ELF-1 (cell line): Measurements from ENCODE around the gene RACK1.

ENCODE experiments used
- DNase-seq: peaks from one replicate; pipeline ENCODE4 v3.0.0-alpha.2; 2016; ENCODE audit warnings: low read depth, low spot score

Gene RACK1

GRCh38 chr5:181259974-181260719 is 16.4 kb upstream of the RACK1 start:
- DNase-seq: no peak

- DNase-seq: no peak
Measured at GRCh38 chr5:181259283-181259682, 15.6 kb upstream of the RACK1 start.

DNA sequence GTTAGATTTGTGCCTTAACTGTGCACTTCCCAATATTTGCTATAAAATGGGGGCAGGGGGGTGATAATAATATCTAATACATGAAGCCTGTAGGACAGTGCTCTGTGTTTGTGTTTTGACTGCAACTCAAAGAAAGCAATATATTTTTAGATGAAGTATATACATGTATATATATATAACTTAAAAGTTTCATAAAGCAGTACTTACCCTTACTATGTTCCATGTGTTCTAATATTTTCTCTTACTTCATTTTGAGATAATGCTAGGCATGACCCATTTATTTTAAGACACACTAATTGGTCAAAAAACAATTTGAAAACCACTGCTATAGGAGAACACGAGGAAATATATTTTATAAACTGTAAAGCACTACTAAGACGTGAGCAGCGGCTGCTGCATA is 14.9 kb upstream of the RACK1 start:
- DNase-seq: no peak

DNA sequence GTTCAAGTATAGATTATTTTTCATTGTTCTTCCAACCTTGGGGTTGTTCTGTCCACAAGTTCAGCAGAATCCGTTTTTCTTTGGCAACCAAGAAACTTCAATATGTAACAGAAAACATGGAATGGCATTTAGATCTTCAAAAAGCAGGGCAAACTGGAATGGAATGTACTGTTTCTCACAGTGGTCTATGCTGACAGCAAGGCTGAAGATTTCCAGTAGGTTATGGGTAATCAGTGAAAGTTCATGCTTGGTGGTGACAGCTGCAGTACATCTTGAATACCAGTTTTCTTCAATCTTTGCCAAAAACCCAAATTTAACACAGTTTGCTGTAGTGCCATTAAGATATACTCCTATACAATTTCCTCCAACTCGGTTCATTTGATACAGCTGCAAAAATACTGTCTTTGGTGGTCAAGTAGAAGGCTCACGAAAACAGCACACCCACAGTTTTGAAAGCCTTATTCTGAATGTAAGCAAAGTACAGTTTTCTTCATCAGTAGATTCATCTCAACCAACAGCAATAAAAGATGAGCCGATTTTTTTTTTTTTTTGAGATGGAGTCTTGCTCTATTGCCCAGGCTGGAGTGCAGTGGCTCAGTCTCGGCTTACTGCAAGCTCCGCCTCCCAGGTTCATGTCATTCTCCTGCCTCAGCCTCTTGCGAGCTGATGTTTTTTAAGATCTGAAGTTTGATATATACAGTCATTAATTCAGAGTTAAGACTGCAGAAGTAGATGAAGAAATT is 12.3 kb upstream of the RACK1 start:
- no peak for DNase-seq

- DNase-seq: no peak
Measured at GRCh38 chr5:181255276-181255675, 11.6 kb upstream of the RACK1 start.

- DNase-seq: no peak
Measured at GRCh38 chr5:181248277-181248676, 4.6 kb upstream of the RACK1 start.

DNA sequence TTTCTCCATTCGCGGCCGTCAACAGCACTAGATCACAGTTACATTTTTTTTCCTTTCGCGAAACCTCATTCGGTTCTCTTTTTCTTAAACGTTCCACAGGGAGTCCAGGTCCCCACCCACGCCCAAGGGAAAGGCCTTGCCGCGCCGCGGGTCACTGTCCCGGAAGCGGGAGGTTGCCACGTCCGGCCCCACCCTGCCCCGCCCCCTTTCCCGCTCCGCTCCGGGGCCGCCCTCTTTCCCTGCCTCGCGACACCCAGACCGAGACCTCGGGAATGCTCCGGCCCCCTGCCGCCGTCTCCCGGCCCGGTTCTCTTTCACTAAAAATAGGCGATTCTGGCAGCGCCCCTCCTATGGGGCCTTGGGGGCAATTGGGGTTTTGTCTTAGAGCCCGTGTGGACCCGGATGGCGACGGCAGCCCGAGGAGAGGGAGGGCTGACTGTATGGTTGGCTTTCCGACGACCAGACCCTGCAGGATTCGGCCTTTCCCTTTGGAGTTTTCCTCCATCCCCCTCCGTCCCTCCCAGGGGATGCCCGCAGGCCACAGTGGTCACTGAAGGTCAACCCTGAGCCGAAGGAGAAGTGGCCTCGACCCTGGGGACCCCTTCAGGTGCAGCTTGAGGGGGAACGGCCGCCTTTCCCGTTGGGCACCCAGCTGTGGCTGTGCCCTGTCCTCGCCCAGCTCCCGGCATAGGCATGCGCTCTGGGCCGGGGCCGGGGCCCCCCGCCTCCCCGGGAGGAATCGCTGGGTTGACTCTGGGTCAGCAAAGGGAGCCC is 2.8 kb upstream of the RACK1 start:
- peak; percentile 86 for DNase-seq

DNA sequence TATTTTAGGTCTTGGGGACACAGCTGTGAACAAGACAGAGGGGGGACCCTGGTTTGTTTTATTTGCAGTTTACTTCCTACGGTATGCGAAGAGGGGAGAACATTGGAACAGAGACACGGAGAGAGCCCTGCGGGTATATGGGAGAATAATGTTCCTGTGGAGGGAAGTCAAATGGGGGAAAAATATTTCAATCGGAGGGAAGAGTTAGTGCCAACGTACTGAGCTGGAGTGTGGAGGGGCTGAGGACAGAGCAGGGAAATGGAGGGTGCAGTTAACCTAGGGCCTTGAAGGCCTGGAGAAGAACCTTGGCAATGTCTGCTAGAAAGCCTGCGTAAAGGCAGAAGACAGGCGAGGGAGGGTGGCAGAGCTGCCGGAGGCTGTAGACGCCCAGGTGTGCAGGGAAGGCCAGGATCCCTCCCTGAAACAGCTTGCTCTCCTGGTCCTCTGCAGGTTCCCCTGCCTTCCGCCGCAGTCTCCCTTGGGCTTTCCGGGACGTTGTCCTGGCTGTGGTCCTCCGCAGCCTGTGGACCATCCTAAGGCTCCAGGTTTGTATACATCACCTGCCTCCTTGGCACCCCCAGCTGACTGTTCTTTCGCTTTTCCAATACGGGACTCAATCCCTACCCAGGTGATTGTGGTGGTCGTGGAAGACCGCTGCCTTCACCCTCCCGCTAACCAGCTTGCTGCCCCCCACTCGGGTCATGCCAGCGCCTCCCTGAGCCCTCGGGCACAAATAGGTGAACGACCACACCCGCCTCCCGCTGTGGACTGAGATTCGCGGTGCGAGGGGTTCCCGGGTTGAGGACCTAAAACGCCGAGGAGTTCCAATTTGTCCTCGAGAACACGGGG is 1.9 kb upstream of the RACK1 start:
- DNase-seq: peak; percentile 60

- no peak for DNase-seq
Measured at GRCh38 chr5:181243018-181243563, 615 bp downstream of the RACK1 start.

GRCh38 chr5:181242031-181242451 is 1.7 kb downstream of the RACK1 start:
- no peak for DNase-seq

GRCh38 chr5:181241393-181241975 is 2.2 kb downstream of the RACK1 start:
- DNase-seq: no peak

GRCh38 chr5:181239062-181239663 is 4.5 kb downstream of the RACK1 start:
- no peak for DNase-seq

DNA sequence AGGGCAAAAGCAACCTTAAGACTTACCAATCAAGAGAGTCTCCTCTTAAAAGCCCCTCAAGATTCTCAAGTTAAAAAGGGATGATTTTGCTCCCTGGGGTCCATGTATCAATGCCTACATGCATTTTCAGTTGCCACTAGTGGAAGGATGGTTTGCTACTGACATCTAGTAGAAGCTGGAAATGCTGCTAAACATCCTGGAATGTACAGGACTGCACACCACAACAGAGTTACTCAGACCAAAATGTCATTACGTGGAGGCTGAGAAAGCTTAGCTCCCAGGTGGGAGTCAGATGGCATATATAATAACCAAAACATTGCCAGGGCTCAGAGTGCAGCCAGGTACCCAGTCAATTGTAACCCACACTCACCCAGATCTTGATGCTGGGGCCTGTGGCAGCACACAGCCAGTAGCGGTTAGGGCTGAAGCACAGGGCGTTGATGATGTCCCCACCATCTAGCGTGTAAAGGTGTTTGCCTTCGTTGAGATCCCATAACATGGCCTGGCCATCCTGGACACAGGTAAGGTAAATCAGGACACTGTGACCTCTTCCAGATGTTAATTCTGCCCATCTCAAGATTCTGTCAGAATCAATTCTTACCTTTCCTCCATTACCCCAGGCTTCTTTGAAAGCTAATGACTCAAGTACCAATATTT is 5.8 kb downstream of the RACK1 start:
- DNase-seq: no peak

- DNase-seq: no peak
Measured at GRCh38 chr5:181236954-181237641, 6.6 kb downstream of the RACK1 start.

DNA sequence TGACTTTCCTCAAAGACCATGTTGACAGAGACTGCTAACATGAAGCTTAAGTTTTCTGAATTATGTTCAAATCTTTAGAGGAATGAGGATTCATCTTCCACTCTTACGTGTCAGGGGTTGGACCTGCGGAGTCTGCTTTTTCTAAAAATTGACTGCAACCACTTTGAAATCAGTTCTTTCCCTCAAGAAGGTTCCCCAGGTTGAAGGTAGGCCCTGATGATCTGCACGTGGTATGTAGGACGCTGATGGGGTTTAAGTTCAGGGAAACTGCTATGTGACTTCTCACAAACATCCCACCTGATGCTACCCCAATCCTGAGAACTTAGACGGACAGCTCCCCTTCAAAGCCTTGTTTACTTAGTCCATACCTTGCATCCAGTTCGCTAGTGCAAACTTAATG is 7.2 kb downstream of the RACK1 start:
- DNase-seq: no peak

- no peak for DNase-seq
Measured at GRCh38 chr5:181235689-181236366, 7.9 kb downstream of the RACK1 start.

DNA sequence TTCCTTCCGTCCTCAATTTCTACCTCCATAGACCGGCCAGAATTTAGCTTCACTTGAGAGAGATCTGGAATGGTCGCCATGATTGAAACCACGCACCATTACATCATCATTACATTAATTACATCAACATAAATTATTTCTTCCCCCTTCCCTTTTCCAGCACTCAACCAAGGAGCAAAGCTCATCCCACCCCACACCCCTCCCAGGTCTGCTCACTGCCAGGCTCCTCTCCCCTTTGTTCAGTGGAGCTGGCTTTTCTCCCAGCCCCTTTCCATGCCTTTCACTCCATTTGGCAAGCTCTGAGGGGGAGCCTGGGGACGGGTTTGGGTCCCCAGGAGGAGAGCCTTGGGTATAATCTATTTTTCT is 8.4 kb downstream of the RACK1 start:
- DNase-seq: peak; percentile 31

DNA sequence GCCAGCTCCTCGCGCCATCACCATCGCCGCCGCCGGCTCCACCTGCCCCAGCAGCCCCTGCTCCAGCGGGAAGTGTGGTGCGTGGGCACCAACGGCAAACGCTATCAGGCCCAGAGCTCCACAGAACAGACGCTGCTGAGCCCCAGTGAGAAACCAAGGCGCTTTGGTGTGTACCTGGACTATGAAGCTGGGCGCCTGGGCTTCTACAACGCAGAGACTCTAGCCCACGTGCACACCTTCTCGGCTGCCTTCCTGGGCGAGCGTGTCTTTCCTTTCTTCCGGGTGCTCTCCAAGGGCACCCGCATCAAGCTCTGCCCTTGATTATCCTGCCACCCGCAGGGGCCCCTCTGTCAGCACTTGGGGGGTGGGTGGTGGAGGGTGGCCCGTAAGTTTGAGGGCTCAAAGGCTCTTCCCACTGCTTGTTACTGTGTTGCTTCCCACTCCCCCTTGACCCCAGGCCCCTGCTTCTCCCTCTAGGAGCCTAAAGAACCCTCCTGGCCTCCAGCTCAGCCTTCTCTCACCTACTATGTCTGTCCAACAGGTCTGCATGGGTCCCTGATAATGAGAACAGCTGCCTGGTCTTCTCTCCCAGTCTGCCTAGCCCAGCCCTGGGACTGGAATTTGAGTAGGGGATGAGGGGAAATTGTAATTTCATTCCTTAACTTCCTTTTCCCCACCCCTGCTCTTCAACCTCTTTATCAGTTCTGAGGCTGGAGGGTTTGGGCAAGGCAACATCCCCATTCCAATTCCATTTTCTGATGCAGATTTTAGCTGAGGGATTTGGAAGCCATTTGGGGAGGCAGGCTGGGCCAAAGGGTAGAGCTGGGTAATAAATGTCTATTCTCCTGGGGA is 9.0 kb downstream of the RACK1 start:
- DNase-seq: no peak
